HG02973 (cell line): ENCODE measurements around the gene FBXO24.
"Not testable (repeated sequence)": the region's sequence is repeated elsewhere in the genome, so short reads cannot be mapped to it uniquely, and the experiment has no call there.

ENCODE experiments used
- ATAC-seq: cut with Tn5 transposase; IDR thresholded peaks from one replicate; pipeline ENCODE4 v1.9.1; 2021; ENCODE audit warnings: moderate library complexity; ENCODE audit not compliant: unreplicated experiment

FBXO24 gene

GRCh38 chr7:100586266-100587025, at the start of gene FBXO24:
Gene FBXO24 (plus strand): TSS chr7:100586328. CDS start chr7:100586626, 298 bp downstream.
- peak; percentile 80 for ATAC-seq

- ATAC-seq: not testable (repeated sequence)
These were observed 49.4 kb upstream of the FBXO24 start for GRCh38 chr7:100536695-100537094.

GRCh38 chr7:100538348-100538653, 47.8 kb upstream of the FBXO24 start:
- ATAC-seq: no peak

GRCh38 chr7:100538654-100539435, 47.3 kb upstream of the FBXO24 start, which contains the start of gene AGFG2:
Gene AGFG2 (plus strand): TSS chr7:100539203. CDS start chr7:100539347, 144 bp downstream.
- ATAC-seq: peak; percentile 95

GRCh38 chr7:100539436-100540006, 46.6 kb upstream of the FBXO24 start:
- ATAC-seq: no peak

GRCh38 chr7:100540073-100540723, 45.9 kb upstream of the FBXO24 start:
- ATAC-seq: no peak

GRCh38 chr7:100541309-100541708, 44.8 kb upstream of the FBXO24 start:
- not testable (repeated sequence) for ATAC-seq

GRCh38 chr7:100543586-100543985, 42.5 kb upstream of the FBXO24 start:
- ATAC-seq: no peak

GRCh38 chr7:100544386-100544785, 41.7 kb upstream of the FBXO24 start:
- no peak for ATAC-seq

GRCh38 chr7:100544967-100545359, 41.2 kb upstream of the FBXO24 start:
- ATAC-seq: no peak

- ATAC-seq: peak; percentile 37
These were observed 40.6 kb upstream of the FBXO24 start for GRCh38 chr7:100545360-100546128.

GRCh38 chr7:100546129-100546925, 39.8 kb upstream of the FBXO24 start:
- peak; percentile 42 for ATAC-seq

- peak; percentile 3 for ATAC-seq
These were observed 39.0 kb upstream of the FBXO24 start for GRCh38 chr7:100546926-100547800.

- no peak for ATAC-seq
These were observed 38.3 kb upstream of the FBXO24 start for GRCh38 chr7:100547872-100548271.

GRCh38 chr7:100548446-100548845, 37.7 kb upstream of the FBXO24 start:
- ATAC-seq: not testable (repeated sequence)

GRCh38 chr7:100552532-100552931, 33.6 kb upstream of the FBXO24 start:
- ATAC-seq: no peak

GRCh38 chr7:100553032-100553431, 33.1 kb upstream of the FBXO24 start:
- ATAC-seq: no peak

- ATAC-seq: no peak
These were observed 30.4 kb upstream of the FBXO24 start for GRCh38 chr7:100555701-100556100.

- no peak for ATAC-seq
These were observed 29.6 kb upstream of the FBXO24 start for GRCh38 chr7:100556541-100556940.
